HEK293 (cell line): ENCODE results near the gene KDELR1.
A peak's percentile ranks its signal among the peaks of the same experiment; 100 is the strongest.

Experiments
- ATF2 ChIP-seq: fragments of 450-650 bp; formaldehyde crosslinking; IDR thresholded peaks from 2 replicates; pipeline ENCODE4 v1.5.1; 2016; ENCODE audit warnings: missing biosample characterization, missing genetic modification characterization, low read depth
- CTCF ChIP-seq: fragments of 450-650 bp; formaldehyde crosslinking; IDR thresholded peaks from 2 replicates; pipeline ENCODE4 v1.5.1; 2016; ENCODE audit warnings: missing biosample characterization, missing genetic modification characterization
- MYNN ChIP-seq: fragments of 450-650 bp; formaldehyde crosslinking; IDR thresholded peaks from 2 replicates; pipeline ENCODE4 v1.5.1; 2016; ENCODE audit warnings: missing biosample characterization, missing genetic modification characterization, borderline replicate concordance
- ZNF660 ChIP-seq: fragments of 450-650 bp; IDR thresholded peaks from 2 replicates; pipeline ENCODE4 v1.5.1; 2018; ENCODE audit warnings: missing biosample characterization, mild to moderate bottlenecking, missing genetic modification characterization
- ZNF830 ChIP-seq: fragments of 450-650 bp; IDR thresholded peaks from 2 replicates; pipeline ENCODE4 v1.5.0; 2018; ENCODE audit warnings: missing biosample characterization, missing genetic modification characterization, low read depth, mild to moderate bottlenecking, moderate library complexity
- ZSCAN16 ChIP-seq: fragments of 450-650 bp; formaldehyde crosslinking; IDR thresholded peaks from 2 replicates; pipeline ENCODE4 v1.5.1; 2016; ENCODE audit warnings: missing biosample characterization, missing genetic modification characterization
- ZSCAN4 ChIP-seq: fragments of 450-650 bp; formaldehyde crosslinking; IDR thresholded peaks from 2 replicates; pipeline ENCODE4 v1.5.1; 2017; ENCODE audit warnings: missing biosample characterization, missing genetic modification characterization

GRCh38 chr19:48351341-48351752 is 40.0 kb downstream of the KDELR1 start:
- no peak for TF ChIP-seq ZNF830 (tag by site-specific recombination)
- TF ChIP-seq ZSCAN16 (tag by site-specific recombination): no peak
- no peak for TF ChIP-seq ZSCAN4 (tag by site-specific recombination)
- TF ChIP-seq ATF2 (tag by site-specific recombination): no peak
- no peak for TF ChIP-seq MYNN (tag by site-specific recombination)
- TF ChIP-seq CTCF (tag by site-specific recombination): peak; percentile 80
- TF ChIP-seq ZNF660 (tag by site-specific recombination): no peak
